Osteocyte (in vitro differentiated cells): Measurements from ENCODE around the gene SMC1B. TPM values are rescaled to one million over a fixed set of nuclear protein-coding genes. Genes with fewer than 3 reads are reported as not detected.

Experiments
- DNase-seq: peaks from one replicate; pipeline ENCODE4 v3.0.0; 2021; ENCODE audit warnings: mixed read lengths; ENCODE audit not compliant: unreplicated experiment; ENCODE audit errors: extremely low spot score
- H3K27ac Mint-ChIP-seq: one replicate; pipeline ENCODE4 v1.8.0; 2021; ENCODE audit warnings: mild to moderate bottlenecking, mixed read lengths; ENCODE audit not compliant: unreplicated experiment
- H3K27me3 Mint-ChIP-seq: one replicate; pipeline ENCODE4 v1.8.0; 2021; ENCODE audit warnings: mixed read lengths; ENCODE audit not compliant: unreplicated experiment
- H3K36me3 Mint-ChIP-seq: one replicate; pipeline ENCODE4 v1.8.0; 2021; ENCODE audit warnings: mixed read lengths; ENCODE audit not compliant: unreplicated experiment
- H3K4me1 Mint-ChIP-seq: one replicate; pipeline ENCODE4 v1.8.0; 2021; ENCODE audit warnings: mixed read lengths; ENCODE audit not compliant: unreplicated experiment
- H3K4me3 Mint-ChIP-seq: one replicate; pipeline ENCODE4 v1.8.0; 2021; ENCODE audit warnings: mild to moderate bottlenecking, moderate library complexity, mixed read lengths; ENCODE audit not compliant: unreplicated experiment
- H3K9me3 Mint-ChIP-seq: one replicate; pipeline ENCODE4 v1.8.0; 2021; ENCODE audit warnings: mixed read lengths; ENCODE audit not compliant: unreplicated experiment
- CTCF ChIP-seq: fragments of 200-600 bp; sonication (generic); IDR thresholded peaks from 2 replicates; pipeline ENCODE4 v1.5.0; 2021; ENCODE audit warnings: antibody characterized with exemption, mild to moderate bottlenecking, moderate library complexity
- total RNA-seq: library from RNA; stranded (reverse); gene quantifications from 2 replicates; pipeline ENCODE4 v1.2.1, GENCODE V29; 2021

SMC1B gene
- total RNA-seq, 1 donor from 2014 or later, result not detected

GRCh38 chr22:45458532-45458931, 45.1 kb upstream of the SMC1B start:
- Mint-ChIP-seq H3K27me3 (no peaks in the 10 kb centered on the region), H3K9me3 (no peaks in the 10 kb centered on the region), H3K36me3 (no peaks in the 10 kb centered on the region), H3K4me1 (peaks cover 34% of the 10 kb centered on the region), H3K27ac (no peak overlapping the region), H3K4me3 (no peak overlapping the region)
- no peak for TF ChIP-seq CTCF
- no peak for DNase-seq

- Mint-ChIP-seq H3K27ac (no peak overlapping the region), H3K9me3 (no peaks in the 10 kb centered on the region), H3K36me3 (no peaks in the 10 kb centered on the region), H3K4me3 (no peak overlapping the region), H3K4me1 (peaks cover 51% of the 10 kb centered on the region), H3K27me3 (no peaks in the 10 kb centered on the region)
- no peak for DNase-seq
- TF ChIP-seq CTCF, result no peak
Observed at GRCh38 chr22:45456811-45457210, 43.4 kb upstream of the SMC1B start.

- Mint-ChIP-seq H3K36me3 (no peaks in the 10 kb centered on the region), H3K27me3 (no peaks in the 10 kb centered on the region), H3K27ac (no peak overlapping the region), H3K9me3 (no peaks in the 10 kb centered on the region), H3K4me3 (no peak overlapping the region), H3K4me1 (peaks cover 55% of the 10 kb centered on the region)
- no peak for TF ChIP-seq CTCF
- no peak for DNase-seq
Observed at GRCh38 chr22:45455621-45456020, 42.2 kb upstream of the SMC1B start.

GRCh38 chr22:45455212-45455611, 41.8 kb upstream of the SMC1B start:
- H3K27me3 Mint-ChIP-seq, result no peaks in the 10 kb centered on the region
- DNase-seq, result no peak
- H3K27ac Mint-ChIP-seq, result peak overlapping the region; percentile 15
- H3K4me1 Mint-ChIP-seq, result peaks cover 53% of the 10 kb centered on the region
- no peak for TF ChIP-seq CTCF
- H3K36me3 Mint-ChIP-seq, result no peaks in the 10 kb centered on the region
- no peak overlapping the region for H3K4me3 Mint-ChIP-seq
- H3K9me3 Mint-ChIP-seq, result no peaks in the 10 kb centered on the region

- TF ChIP-seq CTCF, result no peak
- H3K36me3 Mint-ChIP-seq, result no peaks in the 10 kb centered on the region
- no peaks in the 10 kb centered on the region for H3K27me3 Mint-ChIP-seq
- H3K4me3 Mint-ChIP-seq, result no peak overlapping the region
- H3K27ac Mint-ChIP-seq, result no peak overlapping the region
- no peak for DNase-seq
- no peaks in the 10 kb centered on the region for H3K9me3 Mint-ChIP-seq
- H3K4me1 Mint-ChIP-seq, result peaks cover 51% of the 10 kb centered on the region
Observed at GRCh38 chr22:45454275-45454674, 40.9 kb upstream of the SMC1B start.
